Liver (tissue), 9 donors: ENCODE results near the gene CLEC1A. TPM values are rescaled to one million over a fixed set of nuclear protein-coding genes. Genes with fewer than 3 reads are reported as not detected.

Experiments used
- DNase-seq: peaks from one replicate; pipeline ENCODE4 v3.0.0-alpha.2; 2017; ENCODE audit warnings: low spot score
- H3K27ac ChIP-seq, 2 donors: one replicate each; pipeline ENCODE4 v1.7.0; 2013; ENCODE audit warnings: inconsistent platforms in 2 of 2, low read length in 2 of 2, control low read depth in 1 of 2, low read depth in 1 of 2, mild to moderate bottlenecking in 1 of 2
- H3K27me3 ChIP-seq, 4 donors: one replicate each; pipeline versions ENCODE4 v1.6.1 to v1.7.0; 2013; ENCODE audit warnings: low read length in 3 of 4, inconsistent platforms in 1 of 4, mild to moderate bottlenecking in 1 of 4, moderate library complexity in 1 of 4; ENCODE audit not compliant: control insufficient read depth in 4 of 4, insufficient read depth in 4 of 4
- H3K36me3 ChIP-seq, 4 donors: one replicate each; pipeline versions ENCODE4 v1.6.1 to v1.7.0; 2013; ENCODE audit warnings: low read length in 3 of 4, mild to moderate bottlenecking in 3 of 4, low read depth in 1 of 4, moderate library complexity in 1 of 4; ENCODE audit not compliant: control insufficient read depth in 4 of 4, insufficient read depth in 3 of 4
- H3K4me1 ChIP-seq, 4 donors: one replicate each; pipeline versions ENCODE4 v1.6.1 to v1.7.0; 2013; ENCODE audit warnings: low read length in 3 of 4, mild to moderate bottlenecking in 3 of 4, moderate library complexity in 1 of 4; ENCODE audit not compliant: control insufficient read depth in 4 of 4, insufficient read depth in 4 of 4
- H3K4me3 ChIP-seq, 3 donors: one replicate each; pipeline versions ENCODE4 v1.6.1 to v1.7.0; 2013; ENCODE audit warnings: low read length in 3 of 3, control low read depth in 1 of 3, low read depth in 1 of 3, mild to moderate bottlenecking in 1 of 3
- H3K9ac ChIP-seq, 2 donors: one replicate each; pipeline ENCODE4 v1.7.0; 2013; ENCODE audit warnings: low read length in 2 of 2, mild to moderate bottlenecking in 2 of 2, moderate library complexity in 2 of 2, control low read depth in 1 of 2, low read depth in 1 of 2
- H3K9me3 ChIP-seq, 4 donors: one replicate each; pipeline versions ENCODE4 v1.6.1 to v1.7.0; 2013; ENCODE audit warnings: low read length in 3 of 4; ENCODE audit not compliant: control insufficient read depth in 4 of 4
- EGR1 ChIP-seq, 2 donors: IDR thresholded peaks; 2 replicates each; pipeline ENCODE4 v1.6.1; 2016 to 2018; ENCODE audit warnings: antibody characterized with exemption in 2 of 2, low read depth in 2 of 2
- FOXA1 ChIP-seq: IDR thresholded peaks from 2 replicates; pipeline ENCODE4 v1.6.1; 2016; ENCODE audit warnings: antibody characterized with exemption
- FOXA2 ChIP-seq: IDR thresholded peaks from 2 replicates; pipeline ENCODE4 v1.6.1; 2016; ENCODE audit warnings: antibody characterized with exemption
- GABPA ChIP-seq, 2 donors: IDR thresholded peaks in 1 of 2; conservative IDR thresholded peaks in 1 of 2; 2 replicates each; pipeline ENCODE4 v1.6.1; 2016; ENCODE audit warnings: antibody characterized with exemption in 2 of 2, mild to moderate bottlenecking in 1 of 2, moderate library complexity in 1 of 2
- HNF4A ChIP-seq, 2 donors: conservative IDR thresholded peaks; 2 replicates each; pipeline ENCODE4 v1.6.1; 2016; ENCODE audit warnings: antibody characterized with exemption in 2 of 2, mild to moderate bottlenecking in 2 of 2
- JUND ChIP-seq, 2 donors: IDR thresholded peaks; 2 replicates each; pipeline ENCODE4 v1.6.1; 2016; ENCODE audit warnings: antibody characterized with exemption in 2 of 2
- SP1 ChIP-seq: IDR thresholded peaks from 2 replicates; pipeline ENCODE4 v1.6.1; 2018; ENCODE audit warnings: antibody characterized with exemption, mild to moderate bottlenecking
- TAF1 ChIP-seq: conservative IDR thresholded peaks from 2 replicates; pipeline ENCODE4 v1.6.1; 2016; ENCODE audit warnings: antibody characterized with exemption, mild to moderate bottlenecking
- YY1 ChIP-seq: IDR thresholded peaks from 2 replicates; pipeline ENCODE4 v1.6.1; 2016; ENCODE audit warnings: antibody characterized with exemption, mild to moderate bottlenecking
- WGBS: extraction: QIAGEN DNeasy Blood & Tissue Kit; methylation state at CpG from one replicate; pipeline ENCODE4 v1.1.7; 2013; 5-methylcytosine and 5-hydroxymethylcytosine counted together
- polyA plus RNA-seq, 2 donors: library from polyadenylated mRNA; stranded (reverse) in 1 of 2; unstranded in 1 of 2; fragments of 200-250 nt in 1 of 2; fragments of >200 nt in 1 of 2; fragmentation: Nextera tagmentation in 1 of 2; extraction: Ambion mirVana in 1 of 2; gene quantifications; one replicate each; pipeline versions ENCODE4 v1.2.1 to v1.2.3, GENCODE V29; 2013 to 2015
- total RNA-seq, 2 donors: library from RNA; depleted of rRNA; stranded (reverse); fragments of >200 nt; gene quantifications; one replicate each; pipeline ENCODE4 v1.2.3, GENCODE V29; 2014
- TF ChIP-seq, protein P1 (sequence below): IDR thresholded peaks from 2 replicates; pipeline ENCODE4 v1.6.1; 2016; ENCODE audit warnings: antibody characterized with exemption
- TF ChIP-seq, protein P2 (sequence below): IDR thresholded peaks from 2 replicates; pipeline ENCODE4 v1.6.1; 2016; ENCODE audit warnings: antibody characterized with exemption
- TF ChIP-seq, protein P3 (sequence below): IDR thresholded peaks from 2 replicates; pipeline ENCODE4 v1.6.1; 2016; ENCODE audit warnings: antibody characterized with exemption
- TF ChIP-seq, protein P4 (sequence below): fragments of 150-350 bp; IDR thresholded peaks from 2 replicates; pipeline ENCODE4 v1.5.1; 2017; ENCODE audit warnings: improper control_type of control experiment, low read depth, low read length; ENCODE audit not compliant: missing input control
- TF ChIP-seq, protein P5 (sequence below): IDR thresholded peaks from 2 replicates; pipeline ENCODE4 v1.6.1; 2016; ENCODE audit warnings: antibody characterized with exemption, mild to moderate bottlenecking
- donor health status: healthy.
- donor health status: healthy.
- donor health status: healthy.
- donor health status: healthy.
- donor health status: healthy.

CLEC1A gene
- total and polyA plus RNA-seq, 4 donors = 0.09 to 2.1 (median 1.1) TPM

DNA sequence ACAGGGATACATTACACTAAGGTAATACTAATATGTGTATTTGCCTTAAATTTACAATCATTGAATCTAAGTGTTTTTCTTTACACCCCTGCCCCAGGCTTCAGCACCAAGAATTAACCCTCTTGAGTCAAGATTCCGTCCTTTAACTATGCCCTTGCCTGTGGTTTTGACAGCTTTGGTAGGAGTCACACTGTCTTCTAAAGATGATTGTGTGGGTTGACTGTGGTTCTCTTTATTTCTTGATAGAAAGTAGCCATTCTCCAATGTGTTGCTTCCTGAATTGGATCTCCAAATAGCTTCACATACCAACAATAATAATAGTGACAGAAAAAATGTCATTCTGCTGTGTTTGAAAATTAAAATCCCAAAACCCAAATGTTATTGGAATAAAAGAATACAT, 27.6 kb upstream of the CLEC1A start:
- H3K27me3 ChIP-seq = peaks cover 0 to 4% (median 0%) of the 10 kb centered on the region in 4 donors
- H3K27ac ChIP-seq = no peak overlapping the region
- TF ChIP-seq, protein P1, sequence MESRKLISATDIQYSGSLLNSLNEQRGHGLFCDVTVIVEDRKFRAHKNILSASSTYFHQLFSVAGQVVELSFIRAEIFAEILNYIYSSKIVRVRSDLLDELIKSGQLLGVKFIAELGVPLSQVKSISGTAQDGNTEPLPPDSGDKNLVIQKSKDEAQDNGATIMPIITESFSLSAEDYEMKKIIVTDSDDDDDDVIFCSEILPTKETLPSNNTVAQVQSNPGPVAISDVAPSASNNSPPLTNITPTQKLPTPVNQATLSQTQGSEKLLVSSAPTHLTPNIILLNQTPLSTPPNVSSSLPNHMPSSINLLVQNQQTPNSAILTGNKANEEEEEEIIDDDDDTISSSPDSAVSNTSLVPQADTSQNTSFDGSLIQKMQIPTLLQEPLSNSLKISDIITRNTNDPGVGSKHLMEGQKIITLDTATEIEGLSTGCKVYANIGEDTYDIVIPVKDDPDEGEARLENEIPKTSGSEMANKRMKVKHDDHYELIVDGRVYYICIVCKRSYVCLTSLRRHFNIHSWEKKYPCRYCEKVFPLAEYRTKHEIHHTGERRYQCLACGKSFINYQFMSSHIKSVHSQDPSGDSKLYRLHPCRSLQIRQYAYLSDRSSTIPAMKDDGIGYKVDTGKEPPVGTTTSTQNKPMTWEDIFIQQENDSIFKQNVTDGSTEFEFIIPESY = no peak
- TF ChIP-seq TAF1 = no peak
- TF ChIP-seq EGR1 (IDR thresholded peaks at IDR 0.05; ENCODE audit: low read depth in 2 of 2) = no peak
- TF ChIP-seq FOXA2 = no peak
- TF ChIP-seq, protein P2, sequence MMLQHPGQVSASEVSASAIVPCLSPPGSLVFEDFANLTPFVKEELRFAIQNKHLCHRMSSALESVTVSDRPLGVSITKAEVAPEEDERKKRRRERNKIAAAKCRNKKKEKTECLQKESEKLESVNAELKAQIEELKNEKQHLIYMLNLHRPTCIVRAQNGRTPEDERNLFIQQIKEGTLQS = no peak
- H3K9ac ChIP-seq = no peak overlapping the region
- WGBS = 82% methylated on average over 1 of the region's 1 CpG
- no peak overlapping the region for H3K4me3 ChIP-seq
- no peak for DNase-seq
- no peaks in the 10 kb centered on the region for H3K9me3 ChIP-seq
- no peaks in the 10 kb centered on the region for H3K4me1 ChIP-seq
- no peaks in the 10 kb centered on the region for H3K36me3 ChIP-seq

DNA sequence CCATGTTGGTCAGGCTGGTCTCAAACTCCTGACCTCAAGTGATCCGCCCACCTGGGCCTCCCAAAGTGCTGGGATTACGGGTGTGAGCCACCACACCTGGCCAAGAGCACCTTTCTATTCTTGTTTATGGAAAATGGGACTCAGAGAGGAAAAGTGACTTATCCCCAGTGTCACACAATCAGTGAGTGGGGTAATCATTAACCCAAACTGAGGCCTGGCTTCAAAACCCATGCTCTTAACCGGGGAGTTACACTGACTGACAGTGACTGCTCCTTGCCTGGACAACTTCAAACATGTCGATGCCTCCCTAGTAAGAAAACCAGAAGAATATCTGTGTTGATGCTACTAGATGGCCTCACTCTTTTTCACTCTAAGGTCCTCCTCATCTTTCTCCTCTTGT, 23.9 kb upstream of the CLEC1A start:
- H3K27ac ChIP-seq = no peak overlapping the region
- no peak for DNase-seq
- TF ChIP-seq EGR1 (IDR thresholded peaks at IDR 0.05; ENCODE audit: low read depth in 2 of 2) (no peak), FOXA1 (no peak)
- TF ChIP-seq, protein P3, sequence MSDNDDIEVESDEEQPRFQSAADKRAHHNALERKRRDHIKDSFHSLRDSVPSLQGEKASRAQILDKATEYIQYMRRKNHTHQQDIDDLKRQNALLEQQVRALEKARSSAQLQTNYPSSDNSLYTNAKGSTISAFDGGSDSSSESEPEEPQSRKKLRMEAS = no peak
- TF ChIP-seq, protein P4, sequence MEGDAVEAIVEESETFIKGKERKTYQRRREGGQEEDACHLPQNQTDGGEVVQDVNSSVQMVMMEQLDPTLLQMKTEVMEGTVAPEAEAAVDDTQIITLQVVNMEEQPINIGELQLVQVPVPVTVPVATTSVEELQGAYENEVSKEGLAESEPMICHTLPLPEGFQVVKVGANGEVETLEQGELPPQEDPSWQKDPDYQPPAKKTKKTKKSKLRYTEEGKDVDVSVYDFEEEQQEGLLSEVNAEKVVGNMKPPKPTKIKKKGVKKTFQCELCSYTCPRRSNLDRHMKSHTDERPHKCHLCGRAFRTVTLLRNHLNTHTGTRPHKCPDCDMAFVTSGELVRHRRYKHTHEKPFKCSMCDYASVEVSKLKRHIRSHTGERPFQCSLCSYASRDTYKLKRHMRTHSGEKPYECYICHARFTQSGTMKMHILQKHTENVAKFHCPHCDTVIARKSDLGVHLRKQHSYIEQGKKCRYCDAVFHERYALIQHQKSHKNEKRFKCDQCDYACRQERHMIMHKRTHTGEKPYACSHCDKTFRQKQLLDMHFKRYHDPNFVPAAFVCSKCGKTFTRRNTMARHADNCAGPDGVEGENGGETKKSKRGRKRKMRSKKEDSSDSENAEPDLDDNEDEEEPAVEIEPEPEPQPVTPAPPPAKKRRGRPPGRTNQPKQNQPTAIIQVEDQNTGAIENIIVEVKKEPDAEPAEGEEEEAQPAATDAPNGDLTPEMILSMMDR = no peak
- WGBS = 64% methylated on average over 4 of the region's 4 CpGs
- no peaks in the 10 kb centered on the region for H3K27me3 ChIP-seq
- no peaks in the 10 kb centered on the region for H3K9me3 ChIP-seq
- no peak overlapping the region for H3K9ac ChIP-seq
- H3K36me3 ChIP-seq = peaks cover 0 to 3% (median 0%) of the 10 kb centered on the region in 4 donors
- H3K4me1 ChIP-seq = no peaks in the 10 kb centered on the region
- no peak overlapping the region for H3K4me3 ChIP-seq

DNA sequence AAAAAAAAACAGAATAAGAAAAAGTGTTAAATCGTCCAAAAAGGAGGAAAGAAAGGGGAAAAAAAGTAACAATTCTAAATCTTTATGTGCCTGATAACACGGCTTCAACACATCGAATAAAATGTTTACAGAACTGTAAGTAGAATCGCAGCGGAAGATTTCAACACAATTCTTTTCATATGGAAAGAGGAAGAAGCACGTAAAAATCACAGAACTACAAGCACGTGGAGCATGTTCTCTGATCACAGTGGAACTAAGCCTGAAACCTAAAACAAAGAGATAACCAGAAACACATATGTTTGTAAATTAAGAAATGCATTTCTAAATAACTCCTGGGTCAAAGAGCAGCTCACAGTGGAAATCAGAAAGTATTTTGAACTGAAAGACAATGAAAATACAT, 22.5 kb upstream of the CLEC1A start:
- WGBS = 75% methylated on average over 7 of the region's 7 CpGs
- no peaks in the 10 kb centered on the region for H3K9me3 ChIP-seq
- H3K9ac ChIP-seq = no peak overlapping the region

More for the DNA sequence above, 22.5 kb upstream of the CLEC1A start:
- Histone ChIP-seq H3K27me3 (no peaks in the 10 kb centered on the region), H3K4me1 (no peaks in the 10 kb centered on the region), H3K36me3 (peaks cover 0 to 3% (median 0%) of the 10 kb centered on the region in 4 donors), H3K4me3 (no peak overlapping the region), H3K27ac (no peak overlapping the region)
- no peak for DNase-seq
- TF ChIP-seq HNF4A (conservative IDR thresholded peaks at IDR 0.05) (no peak), JUND (IDR thresholded peaks at IDR 0.05) (no peak), FOXA1 (no peak), SP1 (no peak), YY1 (no peak), FOXA2 (no peak), GABPA (IDR thresholded peaks at IDR 0.05 in 1 of 2, conservative IDR thresholded peaks at IDR 0.05 in 1 of 2) (no peak)
- TF ChIP-seq, protein P5, sequence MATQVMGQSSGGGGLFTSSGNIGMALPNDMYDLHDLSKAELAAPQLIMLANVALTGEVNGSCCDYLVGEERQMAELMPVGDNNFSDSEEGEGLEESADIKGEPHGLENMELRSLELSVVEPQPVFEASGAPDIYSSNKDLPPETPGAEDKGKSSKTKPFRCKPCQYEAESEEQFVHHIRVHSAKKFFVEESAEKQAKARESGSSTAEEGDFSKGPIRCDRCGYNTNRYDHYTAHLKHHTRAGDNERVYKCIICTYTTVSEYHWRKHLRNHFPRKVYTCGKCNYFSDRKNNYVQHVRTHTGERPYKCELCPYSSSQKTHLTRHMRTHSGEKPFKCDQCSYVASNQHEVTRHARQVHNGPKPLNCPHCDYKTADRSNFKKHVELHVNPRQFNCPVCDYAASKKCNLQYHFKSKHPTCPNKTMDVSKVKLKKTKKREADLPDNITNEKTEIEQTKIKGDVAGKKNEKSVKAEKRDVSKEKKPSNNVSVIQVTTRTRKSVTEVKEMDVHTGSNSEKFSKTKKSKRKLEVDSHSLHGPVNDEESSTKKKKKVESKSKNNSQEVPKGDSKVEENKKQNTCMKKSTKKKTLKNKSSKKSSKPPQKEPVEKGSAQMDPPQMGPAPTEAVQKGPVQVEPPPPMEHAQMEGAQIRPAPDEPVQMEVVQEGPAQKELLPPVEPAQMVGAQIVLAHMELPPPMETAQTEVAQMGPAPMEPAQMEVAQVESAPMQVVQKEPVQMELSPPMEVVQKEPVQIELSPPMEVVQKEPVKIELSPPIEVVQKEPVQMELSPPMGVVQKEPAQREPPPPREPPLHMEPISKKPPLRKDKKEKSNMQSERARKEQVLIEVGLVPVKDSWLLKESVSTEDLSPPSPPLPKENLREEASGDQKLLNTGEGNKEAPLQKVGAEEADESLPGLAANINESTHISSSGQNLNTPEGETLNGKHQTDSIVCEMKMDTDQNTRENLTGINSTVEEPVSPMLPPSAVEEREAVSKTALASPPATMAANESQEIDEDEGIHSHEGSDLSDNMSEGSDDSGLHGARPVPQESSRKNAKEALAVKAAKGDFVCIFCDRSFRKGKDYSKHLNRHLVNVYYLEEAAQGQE = no peak
- TF ChIP-seq, protein P3 = no peak
